Mucosa of descending colon (tissue), 3 donors: ENCODE data around the gene UNC13B. TPM values are rescaled to one million over a fixed set of nuclear protein-coding genes. Genes with fewer than 3 reads are reported as not detected.

Experiments
- ATAC-seq: fragments of 200-7000 bp; cut with Tn5 transposase; one replicate; pipeline ENCODE4 v1.9.1; 2020; ENCODE audit warnings: mild to moderate bottlenecking, moderate library complexity
- DNase-seq, 3 donors: peaks; one replicate each; pipeline ENCODE4 v3.0.0-alpha.2; 2020
- H3K36me3 ChIP-seq: fragments of 200-600 bp; one replicate; pipeline ENCODE4 v1.8.0; 2021; ENCODE audit warnings: low read depth, mild to moderate bottlenecking
- H3K4me1 ChIP-seq: fragments of 200-600 bp; one replicate; pipeline ENCODE4 v1.8.0; 2021; ENCODE audit warnings: low read depth, mild to moderate bottlenecking
- H3K4me3 ChIP-seq: fragments of 200-600 bp; one replicate; pipeline ENCODE4 v1.8.0; 2021; ENCODE audit warnings: mild to moderate bottlenecking
- H3K9me3 ChIP-seq: fragments of 200-600 bp; one replicate; pipeline ENCODE4 v1.8.0; 2021; ENCODE audit warnings: mild to moderate bottlenecking
- intact Hi-C, 2 donors: fragments of 100-400 bp; cut with DNase I in 1 of 2; cut with micrococcal nuclease in 1 of 2; formaldehyde crosslinking; loops; one replicate each; pipeline versions ENCODE4 v1.11.0 to v1.11.1; 2022; cut with DNase I, micrococcal nuclease
- total RNA-seq, 3 donors: library from RNA; stranded (reverse); fragmentation: NEBNext Ultra II Directional in 2 of 3; extraction: Animal tissue kit (Norgen Biotek cat#: 25700) in 2 of 3; gene quantifications; one replicate each; pipeline versions ENCODE4 v1.2.1 to v1.2.4, GENCODE V29; 2021 to 2023
- TF ChIP-seq, protein P1 (sequence below): fragments of 200-600 bp; IDR thresholded peaks from one replicate; pipeline ENCODE4 v1.8.0; 2022; ENCODE audit warnings: antibody characterized with exemption, mild to moderate bottlenecking
- donor health status: DM: no; HTN: no; CAD: no; lungs with moderate emphysema.
- donor health status: DM: no; HTN: no; CAD: no.
- donor health status: DM: no; HTN: yes; CAD: no.

Gene UNC13B
- total RNA-seq, 3 donors from 2014 or later, result 42.9 to 68.2 (median 50.9) TPM

DNA sequence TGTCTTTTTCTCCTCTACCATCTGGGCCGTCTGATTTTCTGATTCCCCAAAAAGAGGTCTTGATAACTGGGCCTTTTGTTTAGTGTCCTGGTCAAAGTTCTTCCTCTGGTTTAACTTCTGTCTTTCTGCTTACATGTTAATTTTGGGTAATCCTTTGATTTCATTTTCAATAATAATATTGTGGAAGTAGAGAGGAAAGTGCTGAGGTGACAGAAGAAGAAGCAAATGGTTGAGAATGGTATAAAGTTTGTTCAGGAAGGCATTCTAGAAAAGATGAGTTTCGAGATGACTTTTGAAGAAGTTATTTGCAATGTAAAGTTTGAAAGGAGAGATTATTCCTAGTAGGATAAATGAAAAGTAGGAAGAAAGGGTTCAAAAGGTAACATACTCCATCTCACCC lies 118.1 kb downstream of the UNC13B start:
- TF ChIP-seq, protein P1, sequence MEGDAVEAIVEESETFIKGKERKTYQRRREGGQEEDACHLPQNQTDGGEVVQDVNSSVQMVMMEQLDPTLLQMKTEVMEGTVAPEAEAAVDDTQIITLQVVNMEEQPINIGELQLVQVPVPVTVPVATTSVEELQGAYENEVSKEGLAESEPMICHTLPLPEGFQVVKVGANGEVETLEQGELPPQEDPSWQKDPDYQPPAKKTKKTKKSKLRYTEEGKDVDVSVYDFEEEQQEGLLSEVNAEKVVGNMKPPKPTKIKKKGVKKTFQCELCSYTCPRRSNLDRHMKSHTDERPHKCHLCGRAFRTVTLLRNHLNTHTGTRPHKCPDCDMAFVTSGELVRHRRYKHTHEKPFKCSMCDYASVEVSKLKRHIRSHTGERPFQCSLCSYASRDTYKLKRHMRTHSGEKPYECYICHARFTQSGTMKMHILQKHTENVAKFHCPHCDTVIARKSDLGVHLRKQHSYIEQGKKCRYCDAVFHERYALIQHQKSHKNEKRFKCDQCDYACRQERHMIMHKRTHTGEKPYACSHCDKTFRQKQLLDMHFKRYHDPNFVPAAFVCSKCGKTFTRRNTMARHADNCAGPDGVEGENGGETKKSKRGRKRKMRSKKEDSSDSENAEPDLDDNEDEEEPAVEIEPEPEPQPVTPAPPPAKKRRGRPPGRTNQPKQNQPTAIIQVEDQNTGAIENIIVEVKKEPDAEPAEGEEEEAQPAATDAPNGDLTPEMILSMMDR, result no peak
- ATAC-seq (no peak), DNase-seq (no peak)
- no peaks in the 10 kb centered on the region for H3K9me3 ChIP-seq
- intact Hi-C loops, result no loop called here
- no peak overlapping the region for H3K4me3 ChIP-seq
- no peaks in the 10 kb centered on the region for H3K36me3 ChIP-seq
- H3K4me1 ChIP-seq, result no peaks in the 10 kb centered on the region

DNA sequence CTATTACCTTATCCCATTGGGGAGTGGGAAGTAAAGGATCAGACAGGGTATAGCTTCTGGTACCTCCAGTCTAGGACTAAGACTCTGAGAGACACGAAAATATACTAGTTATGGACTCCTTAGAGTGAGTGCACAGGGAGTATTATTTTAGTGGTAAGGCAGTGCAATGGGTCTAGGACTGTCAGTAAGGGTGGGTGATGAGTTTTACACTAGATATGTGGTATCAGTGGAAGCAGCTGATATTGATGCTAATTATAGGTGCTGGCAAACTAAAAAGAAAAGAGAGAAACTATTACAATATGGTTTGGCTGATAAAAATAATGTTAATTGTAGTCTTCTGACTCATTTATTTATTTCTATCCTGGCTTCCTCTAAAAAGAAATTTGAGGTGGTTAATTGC lies 118.6 kb downstream of the UNC13B start:
- intact Hi-C loops, result no loop called here
- ATAC-seq, result no peak
- no peaks in the 10 kb centered on the region for H3K36me3 ChIP-seq

DNA sequence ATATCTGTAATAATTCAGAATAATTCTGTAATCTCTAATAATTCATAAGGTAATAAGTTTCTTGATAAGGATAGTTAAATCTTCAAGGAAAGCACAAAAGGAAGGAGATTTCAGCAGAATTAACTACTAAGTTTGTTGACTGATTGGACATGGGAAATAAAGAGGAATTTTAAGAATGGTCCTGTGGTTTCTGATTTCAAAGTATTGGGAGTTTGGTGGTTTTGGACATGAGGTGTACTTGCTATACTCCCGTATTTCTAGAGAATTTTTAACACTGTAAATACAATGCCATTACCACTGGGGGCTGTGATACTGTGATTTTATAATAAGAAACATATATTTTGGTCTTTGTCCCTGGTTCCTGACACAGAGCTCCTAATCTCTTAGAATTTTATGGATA lies 123.9 kb downstream of the UNC13B start:
- ATAC-seq (no peak), DNase-seq (no peak)
- Histone ChIP-seq H3K36me3 (no peaks in the 10 kb centered on the region), H3K4me1 (no peaks in the 10 kb centered on the region), H3K4me3 (no peak overlapping the region), H3K9me3 (no peaks in the 10 kb centered on the region)
- intact Hi-C loops, result no loop called here
- TF ChIP-seq, protein P1, result no peak

More for the DNA sequence above, 118.6 kb downstream of the UNC13B start:
- H3K4me1 ChIP-seq, result no peaks in the 10 kb centered on the region
- H3K4me3 ChIP-seq, result no peak overlapping the region
- TF ChIP-seq, protein P1, result no peak
- no peaks in the 10 kb centered on the region for H3K9me3 ChIP-seq
- no peak for DNase-seq

DNA sequence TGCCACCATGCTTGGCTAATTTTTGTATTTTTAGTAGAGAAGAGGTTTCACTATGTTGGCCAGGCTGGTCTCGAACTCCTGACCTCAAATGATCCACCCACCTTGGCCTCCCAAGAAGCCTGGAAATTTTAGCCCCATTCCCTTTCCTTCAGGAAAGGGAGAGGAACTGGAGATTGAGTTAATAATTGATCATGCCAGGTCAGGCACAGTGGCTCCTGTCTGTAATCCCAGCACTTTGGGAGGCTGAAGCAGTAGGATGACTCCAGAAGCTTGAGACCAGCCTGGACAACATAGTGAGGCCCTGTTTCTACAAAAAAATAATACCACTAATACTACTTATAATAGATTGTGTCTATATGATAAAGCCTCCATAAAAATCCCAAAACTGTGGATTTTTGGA lies 124.6 kb downstream of the UNC13B start:
- TF ChIP-seq, protein P1, result no peak
- no peak for DNase-seq
- Histone ChIP-seq H3K36me3 (no peaks in the 10 kb centered on the region), H3K9me3 (no peaks in the 10 kb centered on the region), H3K4me1 (no peaks in the 10 kb centered on the region), H3K4me3 (no peak overlapping the region)
- intact Hi-C loops, result no loop called here
- ATAC-seq, result peak; percentile 13

DNA sequence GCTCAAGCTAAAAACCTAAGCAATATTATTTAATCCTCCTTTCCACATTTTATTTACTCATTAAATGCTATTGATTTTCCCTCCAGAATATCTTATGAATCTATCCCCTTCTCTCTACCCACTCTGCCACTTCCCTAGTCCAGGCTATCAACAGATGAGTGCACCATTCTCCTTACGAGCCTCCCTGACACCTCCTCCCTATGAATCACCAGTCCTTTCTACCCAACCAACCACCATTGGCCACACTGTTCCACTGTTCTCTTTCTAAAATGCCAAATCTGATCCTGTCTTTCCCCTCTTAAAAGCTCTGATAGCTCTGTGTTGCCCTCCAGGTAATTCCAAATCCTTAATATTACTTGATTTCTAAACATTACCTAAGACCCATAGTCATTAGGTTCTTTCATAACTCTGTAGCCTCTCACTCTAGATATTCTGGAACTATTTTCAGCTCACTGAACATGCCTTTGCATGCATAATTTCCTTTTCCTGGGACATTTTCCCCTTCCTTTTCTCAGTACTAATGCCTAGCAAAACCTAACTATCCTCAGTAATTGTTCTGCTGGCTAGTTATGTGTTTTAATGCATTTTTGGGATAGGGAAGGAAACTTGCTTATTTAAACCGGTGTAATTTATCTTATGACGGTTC lies 126.3 kb downstream of the UNC13B start:
- Histone ChIP-seq H3K9me3 (no peaks in the 10 kb centered on the region), H3K4me3 (no peak overlapping the region), H3K4me1 (no peaks in the 10 kb centered on the region), H3K36me3 (no peaks in the 10 kb centered on the region)
- ATAC-seq, result no peak
- no peak for DNase-seq
- intact Hi-C loops, result no loop called here
- TF ChIP-seq, protein P1, result no peak

DNA sequence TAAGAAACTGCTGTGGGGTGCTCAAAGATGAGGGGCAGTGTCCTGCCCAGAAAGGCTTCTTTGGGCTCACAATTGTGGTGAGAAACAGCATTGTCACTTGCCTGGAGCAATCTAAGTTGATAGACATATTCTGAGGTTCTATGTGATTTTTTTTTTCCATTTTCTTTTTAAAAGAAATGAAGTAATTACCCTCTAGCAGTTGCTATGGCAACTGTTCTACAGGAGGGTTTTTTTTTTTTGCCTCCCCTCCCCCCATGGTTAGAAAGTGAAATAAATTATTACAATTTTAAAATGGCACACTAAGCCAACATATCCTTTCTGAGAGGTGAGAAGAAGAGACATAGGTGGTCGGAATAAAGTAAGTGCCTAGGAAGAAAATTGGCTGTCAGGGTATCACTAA lies 127.0 kb downstream of the UNC13B start:
- TF ChIP-seq, protein P1, result no peak
- intact Hi-C loops, result no loop called here
- DNase-seq (no peak), ATAC-seq (no peak)
- Histone ChIP-seq H3K9me3 (no peaks in the 10 kb centered on the region), H3K36me3 (no peaks in the 10 kb centered on the region), H3K4me1 (no peaks in the 10 kb centered on the region), H3K4me3 (no peak overlapping the region)
